Sigmoid colon (tissue), 7 donors: ENCODE data around the gene CAPN5. TPM values are rescaled to one million over a fixed set of nuclear protein-coding genes. Genes with fewer than 3 reads are reported as not detected.

Source experiments
- DNase-seq: peaks from one replicate; pipeline ENCODE4 v3.0.0-alpha.2; 2019
- H3K27ac ChIP-seq, 4 donors: fragments of 200-600 bp; sonication (generic); one replicate each; pipeline ENCODE4 v1.5.1; 2016 to 2019; ENCODE audit warnings: mild to moderate bottlenecking in 1 of 4
- H3K27me3 ChIP-seq, 3 donors: fragments of 200-600 bp; sonication (generic); one replicate each; pipeline ENCODE4 v1.5.1; 2019; ENCODE audit warnings: mild to moderate bottlenecking in 1 of 3
- H3K36me3 ChIP-seq, 4 donors: fragments of 200-600 bp; sonication (generic); one replicate each; pipeline ENCODE4 v1.5.1; 2016 to 2019
- H3K4me1 ChIP-seq, 4 donors: fragments of 200-600 bp; sonication (generic); one replicate each; pipeline ENCODE4 v1.5.1; 2017 to 2019
- H3K4me3 ChIP-seq, 4 donors: fragments of 200-600 bp; sonication (generic); one replicate each; pipeline ENCODE4 v1.5.1; 2017 to 2019; ENCODE audit warnings: mild to moderate bottlenecking in 2 of 4, moderate library complexity in 1 of 4
- H3K9me3 ChIP-seq, 4 donors: fragments of 200-600 bp in 3 of 4; sonication (generic) in 3 of 4; one replicate each; pipeline versions ENCODE4 v1.5.1 to v1.6.1; 2013 to 2019
- EP300 ChIP-seq, 4 donors: sonication (generic); formaldehyde crosslinking; IDR thresholded peaks; one replicate each; pipeline ENCODE4 v1.6.1; 2017; ENCODE audit warnings: antibody characterized with exemption in 4 of 4
- POLR2A ChIP-seq, 2 donors: fragments of 450-650 bp; IDR thresholded peaks; one replicate each; pipeline ENCODE4 v1.6.1; 2016; ENCODE audit warnings: antibody characterized with exemption in 2 of 2, mild to moderate bottlenecking in 2 of 2, moderate library complexity in 2 of 2
- POLR2AphosphoS5 ChIP-seq, 4 donors: sonication (generic); formaldehyde crosslinking; IDR thresholded peaks; one replicate each; pipeline ENCODE4 v1.6.1; 2017; ENCODE audit warnings: antibody characterized with exemption in 4 of 4
- WGBS, 2 donors: extraction: QIAGEN DNeasy Blood & Tissue Kit; methylation state at CpG; one replicate each; pipeline ENCODE4 v1.1.7; 2013; 5-methylcytosine and 5-hydroxymethylcytosine counted together
- intact Hi-C: fragments of 100-400 bp; cut with DNase I; formaldehyde crosslinking; loops from one replicate; pipeline ENCODE4 v1.15.1; 2023
- polyA plus RNA-seq, 3 donors: library from polyadenylated mRNA; stranded (reverse); fragments of 200-250 nt; gene quantifications; one replicate each; pipeline ENCODE4 v1.2.3, GENCODE V29; 2013
- total RNA-seq, 4 donors: library from RNA; depleted of rRNA; stranded (reverse); fragments of >200 nt; gene quantifications; one replicate each; pipeline ENCODE4 v1.1.0, GENCODE V29; 2016
- TF ChIP-seq, protein P1 (sequence below), 4 experiments: fragments of 450-650 bp in 3 of 4; fragments of 200-600 bp in 1 of 4; IDR thresholded peaks; one replicate each; pipeline ENCODE4 v1.5.1; 2016 to 2019; ENCODE audit warnings: antibody characterized with exemption in 4 of 4, mild to moderate bottlenecking in 3 of 4, moderate library complexity in 2 of 4
- donor health status: healthy with polysubstance abuse.
- donor health status: Bipolar disorder and iron deficiency.
- donor health status: healthy.

The CAPN5 gene
- total and polyA plus RNA-seq, 7 donors: 4.1 to 110 (median 12.5) TPM

DNA sequence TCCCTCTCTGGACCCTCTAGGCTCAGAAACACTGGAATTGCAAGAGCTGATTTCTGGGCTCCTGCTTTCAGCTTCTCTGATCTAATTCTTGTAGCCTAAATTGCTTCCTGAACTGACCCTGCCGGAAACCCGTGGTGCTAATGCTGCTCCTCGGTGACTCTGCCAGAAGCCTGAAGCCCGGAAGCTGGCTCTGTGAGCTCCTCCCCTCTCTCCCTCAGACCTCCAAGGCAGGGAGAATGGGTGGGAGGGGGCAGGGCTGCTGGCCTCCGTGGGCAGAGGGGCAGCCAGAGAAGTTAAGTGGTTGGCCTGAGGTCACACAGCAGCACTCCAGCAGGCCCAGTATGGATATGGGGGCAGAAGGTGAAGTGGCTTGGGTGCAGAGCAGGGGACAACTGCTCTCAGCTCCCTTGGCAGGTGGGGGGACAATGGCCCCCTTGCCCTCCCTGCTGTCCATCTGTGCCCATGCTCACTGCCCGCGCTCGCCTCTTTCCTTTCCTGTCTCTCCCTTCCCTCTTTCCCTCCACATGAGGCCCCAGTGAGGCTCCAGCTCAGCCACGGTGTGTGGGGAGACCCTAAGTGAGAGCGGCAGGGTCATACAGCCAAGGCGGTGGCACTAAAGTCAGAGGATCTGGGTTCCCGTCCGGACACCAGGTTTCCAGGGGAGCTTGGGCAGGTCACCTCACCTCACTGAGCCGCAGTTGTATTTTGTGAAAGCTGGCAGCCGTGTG, 16.2 kb downstream of the CAPN5 start:
- peak; percentile 87 for DNase-seq
- Histone ChIP-seq H3K27ac (peak overlapping the region; percentile 47 to 67 (median 56)), H3K4me3 (no peak overlapping the region), H3K9me3 (no peaks in the 10 kb centered on the region), H3K4me1 (peaks cover 0 to 25% (median 14%) of the 10 kb centered on the region in 4 donors), H3K27me3 (no peaks in the 10 kb centered on the region), H3K36me3 (peaks cover 0 to 14% (median 0%) of the 10 kb centered on the region in 4 donors)
- TF ChIP-seq POLR2A (IDR thresholded peaks at IDR 0.05) (no peak), POLR2AphosphoS5 (IDR thresholded peaks at IDR 0.05) (no peak), EP300 (IDR thresholded peaks at IDR 0.05) (no peak)
- TF ChIP-seq, protein P1, sequence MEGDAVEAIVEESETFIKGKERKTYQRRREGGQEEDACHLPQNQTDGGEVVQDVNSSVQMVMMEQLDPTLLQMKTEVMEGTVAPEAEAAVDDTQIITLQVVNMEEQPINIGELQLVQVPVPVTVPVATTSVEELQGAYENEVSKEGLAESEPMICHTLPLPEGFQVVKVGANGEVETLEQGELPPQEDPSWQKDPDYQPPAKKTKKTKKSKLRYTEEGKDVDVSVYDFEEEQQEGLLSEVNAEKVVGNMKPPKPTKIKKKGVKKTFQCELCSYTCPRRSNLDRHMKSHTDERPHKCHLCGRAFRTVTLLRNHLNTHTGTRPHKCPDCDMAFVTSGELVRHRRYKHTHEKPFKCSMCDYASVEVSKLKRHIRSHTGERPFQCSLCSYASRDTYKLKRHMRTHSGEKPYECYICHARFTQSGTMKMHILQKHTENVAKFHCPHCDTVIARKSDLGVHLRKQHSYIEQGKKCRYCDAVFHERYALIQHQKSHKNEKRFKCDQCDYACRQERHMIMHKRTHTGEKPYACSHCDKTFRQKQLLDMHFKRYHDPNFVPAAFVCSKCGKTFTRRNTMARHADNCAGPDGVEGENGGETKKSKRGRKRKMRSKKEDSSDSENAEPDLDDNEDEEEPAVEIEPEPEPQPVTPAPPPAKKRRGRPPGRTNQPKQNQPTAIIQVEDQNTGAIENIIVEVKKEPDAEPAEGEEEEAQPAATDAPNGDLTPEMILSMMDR (IDR thresholded peaks at IDR 0.05): no peak
- WGBS, 2 donors: 65 to 69% methylated on average over 15 of the region's 15 CpGs
- intact Hi-C loops: no loop called here

DNA sequence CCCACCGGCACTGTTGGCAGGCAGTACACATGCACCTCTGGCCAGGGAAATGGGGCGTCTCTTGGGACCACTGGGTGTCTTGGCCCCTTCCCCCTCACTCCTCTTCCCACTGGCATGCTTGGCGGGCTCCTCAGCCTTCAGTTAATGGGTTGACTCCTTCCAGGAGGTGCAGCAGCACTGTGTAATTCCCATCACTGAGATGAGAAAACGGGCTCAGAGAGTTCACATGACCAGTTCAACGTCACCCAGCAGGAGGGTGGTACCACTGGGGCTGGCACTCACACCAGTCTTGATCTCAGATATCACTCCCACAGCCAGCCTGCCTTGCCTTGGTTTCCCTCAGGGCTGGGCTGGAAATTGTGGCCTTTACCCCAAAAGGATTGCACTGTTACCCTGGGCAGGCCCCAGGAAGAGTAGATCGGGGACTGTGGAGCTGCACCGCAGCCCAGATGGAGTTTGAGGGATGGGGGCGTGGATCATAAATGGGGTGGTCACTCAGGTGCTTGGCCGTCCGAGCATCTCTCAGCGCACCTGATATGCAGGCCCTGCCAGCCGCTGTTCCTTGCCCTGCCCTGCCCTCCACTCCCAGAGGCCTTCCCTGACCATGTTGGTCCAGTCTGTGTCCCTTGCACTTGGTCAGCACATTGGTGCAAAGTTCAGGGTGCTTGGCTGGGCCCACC, 16.9 kb downstream of the CAPN5 start:
- WGBS, 2 donors: 87 to 93% methylated on average over 12 of the region's 12 CpGs
- Histone ChIP-seq H3K4me3 (no peak overlapping the region), H3K27me3 (no peaks in the 10 kb centered on the region), H3K9me3 (no peaks in the 10 kb centered on the region), H3K4me1 (peaks cover 0 to 25% (median 14%) of the 10 kb centered on the region in 4 donors), H3K27ac (peak overlapping the region in 2 of 4 donors; percentile 63 to 67), H3K36me3 (peaks cover 0 to 14% (median 0%) of the 10 kb centered on the region in 4 donors)
- DNase-seq: peak; percentile 48
- TF ChIP-seq, protein P1 (IDR thresholded peaks at IDR 0.05): no peak
- TF ChIP-seq POLR2A (IDR thresholded peaks at IDR 0.05): no peak
- no peak for TF ChIP-seq POLR2AphosphoS5 (IDR thresholded peaks at IDR 0.05)
- no peak for TF ChIP-seq EP300 (IDR thresholded peaks at IDR 0.05)
- intact Hi-C loops: no loop called here

DNA sequence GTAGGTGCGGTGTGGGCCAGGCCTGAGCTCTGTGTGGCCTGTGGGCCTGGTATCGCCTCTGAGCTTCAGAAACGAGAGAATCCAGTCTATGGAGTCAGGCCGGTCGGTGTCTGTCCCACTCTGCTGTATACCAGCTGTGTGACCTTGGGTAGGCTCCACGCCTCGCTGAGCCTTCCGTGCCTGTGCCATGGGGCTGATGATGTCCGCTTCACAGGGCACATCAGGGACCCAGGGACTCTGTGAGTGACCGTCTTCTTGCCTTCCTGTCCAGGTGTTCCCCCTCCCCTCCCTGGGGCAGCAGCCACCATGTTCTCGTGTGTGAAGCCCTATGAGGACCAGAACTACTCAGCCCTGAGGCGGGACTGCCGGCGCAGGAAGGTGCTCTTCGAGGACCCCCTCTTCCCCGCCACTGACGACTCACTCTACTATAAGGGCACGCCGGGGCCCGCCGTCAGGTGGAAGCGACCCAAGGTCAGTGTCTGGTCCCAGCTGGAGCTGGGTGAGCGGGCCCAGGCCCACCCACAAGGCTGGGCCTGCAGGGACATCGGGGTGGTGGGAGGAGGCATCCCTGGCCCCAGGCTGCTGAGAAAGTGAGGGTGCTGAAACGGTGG, 17.9 kb downstream of the CAPN5 start:
- no peaks in the 10 kb centered on the region for H3K27me3 ChIP-seq
- WGBS, 2 donors: 80 to 91% methylated on average over 25 of the region's 25 CpGs
- H3K9me3 ChIP-seq: no peaks in the 10 kb centered on the region
- peak; percentile 60 for DNase-seq
- intact Hi-C loops: no loop called here
- H3K4me3 ChIP-seq: no peak overlapping the region
- TF ChIP-seq EP300 (IDR thresholded peaks at IDR 0.05): no peak
- no peak for TF ChIP-seq POLR2A (IDR thresholded peaks at IDR 0.05)
- no peak for TF ChIP-seq POLR2AphosphoS5 (IDR thresholded peaks at IDR 0.05)
- TF ChIP-seq, protein P1 (IDR thresholded peaks at IDR 0.05): no peak
- no peak overlapping the region for H3K27ac ChIP-seq
- peaks cover 0 to 25% (median 14%) of the 10 kb centered on the region in 4 donors for H3K4me1 ChIP-seq
- peaks cover 0 to 14% (median 0%) of the 10 kb centered on the region in 4 donors for H3K36me3 ChIP-seq

DNA sequence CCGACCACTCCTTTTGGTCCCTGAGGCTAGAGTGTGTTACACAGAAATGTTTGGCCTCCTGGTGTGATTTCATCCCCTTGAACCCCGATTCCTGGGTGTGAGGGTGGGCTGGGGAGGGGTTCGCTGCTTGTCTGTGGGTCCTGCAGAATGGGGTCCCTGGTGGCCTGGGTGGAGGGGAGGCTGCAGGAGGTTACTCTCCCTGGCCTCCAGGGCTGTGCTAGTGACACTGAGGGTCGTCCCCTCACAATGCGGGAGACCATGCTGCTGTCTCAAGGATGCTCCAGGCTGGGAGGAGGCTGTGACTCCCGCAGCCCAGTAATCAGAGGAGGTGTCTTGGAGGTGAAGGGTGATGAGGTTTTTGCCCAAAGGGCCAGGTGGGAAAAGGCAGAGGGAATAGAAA, 18.9 kb downstream of the CAPN5 start:
- intact Hi-C loops: no loop called here
- 81 to 92% methylated on average over 6 of the region's 6 CpGs for WGBS, 2 donors
- Histone ChIP-seq H3K27ac (no peak overlapping the region), H3K4me1 (peaks cover 0 to 25% (median 14%) of the 10 kb centered on the region in 4 donors), H3K36me3 (peaks cover 0 to 14% (median 0%) of the 10 kb centered on the region in 4 donors), H3K27me3 (no peaks in the 10 kb centered on the region), H3K4me3 (no peak overlapping the region), H3K9me3 (no peaks in the 10 kb centered on the region)
- DNase-seq: peak; percentile 52
- TF ChIP-seq POLR2A (IDR thresholded peaks at IDR 0.05) (no peak), EP300 (IDR thresholded peaks at IDR 0.05) (no peak), POLR2AphosphoS5 (IDR thresholded peaks at IDR 0.05) (no peak)
- TF ChIP-seq, protein P1 (IDR thresholded peaks at IDR 0.05): no peak
